Inflammatory macrophage (primary cell): ENCODE results near the gene RERGL.
"Not testable (repeated sequence)": the region's sequence is repeated elsewhere in the genome, so short reads cannot be mapped to it uniquely, and the experiment has no call there.

Experiments
- DNase-seq, 2 donors: peaks; one replicate each; pipeline ENCODE4 v3.0.0-alpha.2; 2020 to 2022
- total RNA-seq, 18 experiments: gene quantifications; one replicate each; lab custom pipeline; 2026; ENCODE audit warnings: mixed read lengths in 6 of 18, inconsistent platforms in 2 of 18; lab: John Stamatoyannopoulos, UW

Gene RERGL, protein sequence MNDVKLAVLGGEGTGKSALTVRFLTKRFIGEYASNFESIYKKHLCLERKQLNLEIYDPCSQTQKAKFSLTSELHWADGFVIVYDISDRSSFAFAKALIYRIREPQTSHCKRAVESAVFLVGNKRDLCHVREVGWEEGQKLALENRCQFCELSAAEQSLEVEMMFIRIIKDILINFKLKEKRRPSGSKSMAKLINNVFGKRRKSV
- total RNA-seq = 0 to 0.11 (median 0) reads per million in 18 experiments

GRCh38 chr12:18090093-18090492 is at the start of gene RERGL:
Gene RERGL (minus strand): TSS chr12:18090193. CDS start chr12:18090140, 53 bp downstream.
- DNase-seq = no peak

DNA sequence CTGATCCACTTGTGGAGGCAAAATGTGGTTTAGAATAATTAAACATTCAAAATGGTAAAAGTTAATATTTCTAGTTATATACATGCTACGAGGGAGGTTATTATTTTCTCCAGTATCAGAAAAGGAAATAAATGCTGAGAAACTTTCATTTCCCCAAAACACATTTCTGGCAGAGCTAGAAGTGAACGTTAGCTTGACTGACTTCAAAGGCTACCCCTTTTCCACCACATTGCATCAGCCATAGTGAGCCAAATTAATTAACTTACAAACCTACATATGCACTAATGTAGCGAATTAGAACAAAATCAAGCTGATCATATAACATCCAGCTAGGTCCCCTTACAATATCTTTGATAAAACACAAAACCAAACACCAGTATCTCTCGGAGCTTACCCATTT is 49.3 kb upstream of the RERGL start:
- DNase-seq = peak; percentile 9 to 24

- DNase-seq = no peak
Measured at GRCh38 chr12:18135509-18135908, 45.5 kb upstream of the RERGL start.

GRCh38 chr12:18135086-18135485 is 45.1 kb upstream of the RERGL start:
- DNase-seq = no peak

DNA sequence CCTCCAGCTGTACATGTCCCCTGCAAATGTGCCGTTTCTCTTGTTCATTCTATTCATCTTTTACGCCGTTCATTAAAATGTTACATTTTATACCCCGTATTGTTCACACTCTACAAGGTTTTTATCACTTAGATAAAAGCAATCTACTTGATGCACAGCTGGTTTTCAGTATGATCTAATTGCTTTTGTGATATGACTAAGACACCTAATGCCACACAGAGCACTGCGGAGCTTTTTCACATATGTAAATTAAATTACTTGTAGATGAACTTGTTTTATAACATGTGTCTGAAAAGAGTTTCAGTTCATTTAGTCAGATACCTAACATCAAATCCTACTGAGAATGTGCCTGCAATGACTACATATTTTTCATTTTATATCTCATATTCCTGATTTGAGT is 40.9 kb upstream of the RERGL start:
- DNase-seq = no peak

- no peak for DNase-seq
Measured at GRCh38 chr12:18123707-18124106, 33.7 kb upstream of the RERGL start.

DNA sequence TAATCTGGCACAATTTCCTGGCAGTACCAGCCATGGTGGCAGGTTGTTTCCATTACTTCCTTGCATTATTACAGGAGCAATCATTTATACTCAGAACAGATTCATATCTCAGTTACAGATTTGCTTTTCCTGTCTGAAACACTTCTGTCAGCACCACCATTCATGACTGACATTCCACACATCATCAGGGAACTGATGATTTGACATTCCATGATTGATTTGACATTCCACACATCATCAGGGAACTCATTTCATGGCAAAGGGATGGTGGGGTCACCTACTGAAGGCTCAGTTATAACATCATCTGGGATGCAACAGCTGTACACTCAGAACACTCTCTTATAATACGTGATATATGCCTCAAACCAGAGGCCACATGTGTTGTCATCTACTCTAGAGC is 30.9 kb upstream of the RERGL start:
- no peak for DNase-seq

DNA sequence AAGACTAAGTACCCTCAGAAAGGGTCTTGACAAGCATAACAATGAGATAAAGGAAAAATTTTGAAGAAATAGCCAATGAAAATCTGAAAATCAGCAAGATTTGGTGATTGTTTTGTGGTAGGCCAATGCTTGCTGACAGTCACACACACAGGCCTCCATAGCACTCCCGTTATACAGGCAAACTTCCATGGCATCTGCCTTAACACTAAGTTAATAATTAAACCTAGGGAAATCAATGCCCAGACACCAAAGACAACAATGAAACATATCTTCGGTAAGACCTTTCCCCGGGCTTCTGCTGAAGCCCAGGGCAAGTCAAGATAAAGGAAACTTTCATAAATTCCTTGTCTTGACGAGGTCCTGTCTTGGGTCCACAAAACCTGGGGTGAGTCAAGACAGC is 18.6 kb upstream of the RERGL start:
- no peak for DNase-seq

- no peak for DNase-seq
Measured at GRCh38 chr12:18103624-18104023, 13.6 kb upstream of the RERGL start.

GRCh38 chr12:18101043-18101442 is 11.1 kb upstream of the RERGL start:
- no peak for DNase-seq

GRCh38 chr12:18084080-18084479 is 5.9 kb downstream of the RERGL start:
- no peak for DNase-seq

DNA sequence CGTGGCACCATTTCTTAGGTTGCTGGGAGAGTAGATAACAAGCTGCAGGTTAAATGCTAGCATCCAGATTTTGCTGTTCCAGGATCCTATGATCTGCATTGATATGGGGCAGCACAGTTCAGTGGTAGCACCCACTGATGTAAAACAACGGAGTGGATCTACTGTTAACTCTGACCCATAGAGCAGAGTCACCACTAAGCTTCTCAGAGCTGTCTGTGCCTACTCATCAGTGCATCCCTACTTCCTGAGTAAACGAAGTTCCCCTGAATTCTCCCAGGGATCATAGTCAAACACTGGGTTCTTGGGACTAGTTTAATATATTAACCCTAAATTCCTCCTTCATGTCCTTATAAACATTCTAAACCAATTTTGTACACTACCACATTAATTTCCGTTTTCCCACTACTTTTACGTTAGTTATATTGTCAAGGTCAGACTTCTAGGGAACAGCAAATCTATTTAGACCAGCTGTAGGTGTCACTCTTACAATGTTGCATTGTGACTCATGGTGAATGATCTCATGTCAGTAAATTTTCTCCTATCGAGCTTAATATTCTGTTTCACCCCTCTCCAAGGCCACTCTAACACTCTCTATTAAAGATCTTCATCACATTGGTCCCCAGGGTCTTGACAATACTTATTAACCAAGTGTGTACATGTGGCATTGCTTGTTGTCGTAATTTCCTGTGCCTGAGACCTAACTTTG is 10.3 kb downstream of the RERGL start:
- no peak for DNase-seq

DNA sequence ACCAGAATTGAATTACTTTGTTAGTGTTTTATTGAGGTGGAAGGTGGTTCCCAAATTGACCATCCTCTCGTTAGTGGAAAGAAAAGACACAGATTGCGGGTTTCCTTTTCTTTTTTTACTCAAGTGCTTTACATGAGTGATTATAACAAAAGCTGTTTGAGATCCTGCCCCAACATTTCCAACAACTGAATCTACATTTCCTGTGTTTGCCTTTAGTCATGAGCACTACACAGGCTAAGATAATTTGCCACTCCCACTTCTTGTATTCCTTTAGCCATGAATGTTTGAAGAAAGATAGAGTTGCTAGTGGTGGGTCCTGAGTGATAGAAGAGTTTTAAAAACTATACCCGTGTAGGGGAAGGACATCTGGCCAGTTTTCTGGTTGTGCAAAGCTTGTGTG is 16.0 kb downstream of the RERGL start:
- DNase-seq = no peak

DNA sequence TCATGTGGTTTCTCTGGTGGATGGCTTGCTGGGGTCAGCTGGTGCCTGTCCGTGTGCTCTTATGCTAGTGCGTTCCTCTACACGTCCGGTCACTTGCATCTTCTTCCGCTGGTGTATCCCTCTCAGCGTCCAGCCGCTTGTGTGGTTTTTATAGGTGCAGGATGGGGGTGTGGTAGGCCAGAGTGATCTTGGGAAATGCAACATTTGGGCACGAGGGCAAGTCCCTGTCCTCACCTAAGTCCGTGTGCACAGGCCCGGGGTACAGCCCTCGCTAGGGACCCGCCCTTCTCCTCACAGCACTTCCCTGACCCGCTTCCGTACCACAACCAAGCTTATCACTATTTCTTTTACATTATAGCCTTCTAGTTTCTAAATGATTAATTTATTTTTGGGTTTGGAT is 17.3 kb downstream of the RERGL start:
- DNase-seq = no peak

- no peak for DNase-seq
Measured at GRCh38 chr12:18071336-18071735, 18.7 kb downstream of the RERGL start.

- DNase-seq = no peak
Measured at GRCh38 chr12:18068355-18068754, 21.6 kb downstream of the RERGL start.

GRCh38 chr12:18066666-18067065 is 23.3 kb downstream of the RERGL start:
- DNase-seq = no peak

DNA sequence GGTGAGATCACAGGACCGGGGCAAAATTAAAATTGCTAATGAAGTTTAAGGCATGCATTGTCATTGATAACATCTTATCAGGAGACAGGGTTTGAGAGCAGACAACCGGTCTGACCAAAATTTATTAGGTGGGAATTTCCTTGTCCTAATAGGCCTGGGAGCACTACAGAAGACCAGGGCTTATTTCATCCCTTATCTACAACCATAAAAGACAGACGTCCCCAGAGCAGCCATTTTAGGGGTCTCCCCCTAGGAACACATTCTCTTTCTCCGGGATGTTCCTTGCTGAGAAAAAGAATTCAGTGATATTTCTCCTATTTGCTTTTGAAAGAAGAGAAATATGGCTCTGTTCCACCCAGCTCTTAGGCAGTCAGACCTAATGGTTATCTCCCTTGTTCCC is 27.1 kb downstream of the RERGL start:
- DNase-seq = not testable (repeated sequence)

- DNase-seq = no peak
Measured at GRCh38 chr12:18057051-18057450, 32.9 kb downstream of the RERGL start.

- no peak for DNase-seq
Measured at GRCh38 chr12:18054925-18055619, 34.9 kb downstream of the RERGL start.

DNA sequence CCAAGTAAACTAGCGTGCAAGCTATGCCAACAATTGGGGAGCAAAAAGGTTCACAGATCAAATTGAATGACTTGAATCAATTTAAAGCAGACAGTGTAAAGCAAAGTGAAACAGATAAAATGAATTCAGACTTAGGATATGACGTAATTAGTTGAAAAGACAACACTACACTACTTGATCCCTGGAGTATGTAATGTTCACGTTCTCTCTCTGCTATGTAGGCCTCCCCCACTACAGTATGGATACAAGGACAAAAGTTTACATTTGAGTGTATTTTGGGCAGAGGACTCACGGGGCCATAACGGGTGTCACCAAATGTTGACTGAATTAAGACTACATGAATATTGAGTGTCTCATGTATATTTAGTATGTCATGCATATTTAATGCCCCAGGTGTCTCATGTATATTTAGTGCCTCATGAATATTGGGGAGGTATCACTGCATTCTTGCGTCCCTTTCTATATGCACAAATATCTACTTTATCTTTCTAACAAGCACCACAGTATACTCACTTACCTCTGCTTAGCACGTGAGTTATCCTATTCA is 44.5 kb downstream of the RERGL start:
- DNase-seq = no peak

DNA sequence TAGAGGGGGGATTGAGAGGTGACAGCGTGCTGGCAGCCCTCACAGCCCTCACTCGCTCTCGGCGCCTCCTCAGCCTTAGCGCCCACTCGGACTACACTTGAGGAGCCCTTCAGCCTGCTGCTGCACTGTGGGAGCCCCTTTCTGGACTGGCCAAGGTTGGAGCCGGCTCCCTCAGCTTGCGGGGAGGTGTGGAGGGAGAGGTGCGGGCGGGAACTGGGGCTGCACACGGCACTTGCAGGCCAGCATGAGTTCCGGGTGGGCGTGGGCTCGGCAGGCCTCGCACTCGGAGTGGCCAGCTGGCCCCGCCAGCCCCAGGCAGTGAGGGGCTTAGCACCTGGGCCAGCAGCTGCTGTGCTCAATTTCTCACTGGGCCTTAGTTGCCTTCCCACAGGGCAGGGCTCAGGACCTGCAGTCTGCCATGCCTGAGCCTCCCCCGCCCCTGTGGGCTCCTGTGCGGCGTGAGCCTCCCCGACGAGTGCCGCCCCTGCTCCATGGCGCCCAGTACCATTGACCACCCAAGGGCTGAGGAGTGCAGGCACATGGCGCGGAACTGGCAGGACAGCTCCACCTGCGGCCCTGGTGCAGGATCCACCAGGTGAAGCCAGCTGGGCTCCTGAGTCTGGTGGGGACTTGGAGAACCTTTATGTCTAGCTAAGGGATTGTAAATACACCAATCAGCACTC is 49.8 kb downstream of the RERGL start:
- not testable (repeated sequence) for DNase-seq
